ENCODE data around the gene SCAMP2. TPM values are rescaled to one million over a fixed set of nuclear protein-coding genes. Genes with fewer than 3 reads are reported as not detected.

The SCAMP2 gene
- total RNA-seq, 1 experiment from 2014 or later = 21.3 TPM

DNA sequence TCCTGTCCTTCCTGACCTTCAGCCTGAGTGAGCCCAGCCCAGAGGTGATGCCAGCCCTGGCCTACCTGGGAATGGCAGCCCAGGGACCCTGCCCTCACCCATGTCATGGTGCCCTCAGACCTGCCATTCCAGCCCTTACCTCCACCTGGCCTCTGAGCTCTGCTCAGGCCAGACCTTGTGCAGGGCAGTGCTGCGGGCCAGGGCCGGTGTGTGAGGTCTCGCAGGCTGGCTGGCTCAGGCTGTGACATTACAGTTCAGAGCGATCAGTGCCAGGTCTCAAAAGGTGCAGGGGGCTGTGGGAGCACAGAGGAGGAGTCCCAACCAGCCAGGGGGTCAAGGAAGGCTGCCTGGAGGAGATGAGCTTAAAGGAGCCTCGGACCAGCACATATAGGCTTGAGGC is 53.1 kb downstream of the SCAMP2 start:
- DNase-seq (ENCODE audit: low spot score) = no peak

DNA sequence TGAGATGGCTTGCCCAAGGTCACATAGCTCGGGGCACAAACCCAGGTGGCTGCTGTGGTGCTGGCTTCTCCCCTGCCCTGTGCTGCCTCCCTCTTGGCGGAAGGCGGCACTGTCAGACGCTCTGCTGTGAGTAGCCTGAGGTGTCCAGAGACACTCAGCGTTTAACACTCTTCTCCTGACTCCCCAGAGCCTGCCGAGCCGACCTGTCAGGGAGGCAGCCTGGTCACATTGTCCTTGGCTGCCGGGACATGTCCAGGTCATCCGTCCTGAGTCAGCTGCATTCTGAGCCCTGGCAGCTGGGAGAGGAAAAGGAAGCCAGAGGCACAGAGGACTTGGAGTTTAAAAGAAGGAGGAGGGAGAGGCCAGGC is 55.8 kb downstream of the SCAMP2 start:
- DNase-seq (ENCODE audit: low spot score) = no peak

DNA sequence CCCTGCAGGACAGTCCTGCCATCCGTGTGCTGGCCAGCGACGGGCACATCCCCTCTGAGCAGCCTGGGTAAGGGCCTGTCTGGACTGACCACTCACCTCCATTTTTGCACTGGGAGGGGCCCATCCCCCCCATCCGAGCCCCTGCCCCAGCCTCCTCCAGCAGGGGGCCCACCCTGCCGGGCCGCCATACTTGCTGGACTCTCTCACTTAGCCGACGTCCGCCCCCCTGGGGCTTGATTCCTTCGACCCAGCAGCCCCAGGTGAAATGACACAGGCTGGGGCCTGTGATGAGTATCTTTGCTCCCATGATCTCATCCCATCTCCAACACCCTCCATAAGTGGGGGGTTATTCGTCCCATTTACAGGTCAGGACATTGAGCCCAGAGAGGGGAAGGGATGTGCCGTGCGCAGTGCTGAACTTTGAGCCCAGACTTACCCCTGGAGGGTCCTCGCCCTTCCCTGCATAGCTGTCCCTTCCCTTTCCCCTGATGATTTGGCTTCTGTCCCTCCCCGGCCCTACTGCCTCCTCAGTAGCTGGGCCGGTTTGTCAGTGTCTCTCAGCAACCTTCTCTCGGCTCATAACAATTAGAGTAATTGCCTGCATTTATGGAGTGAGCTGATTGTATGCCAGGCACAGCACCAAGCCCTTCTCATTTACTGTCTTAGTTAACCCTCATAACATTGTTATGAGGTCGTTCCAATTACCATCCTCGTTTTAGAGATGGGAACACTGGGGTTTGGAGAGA is 56.4 kb downstream of the SCAMP2 start:
- DNase-seq (ENCODE audit: low spot score) = no peak

DNA sequence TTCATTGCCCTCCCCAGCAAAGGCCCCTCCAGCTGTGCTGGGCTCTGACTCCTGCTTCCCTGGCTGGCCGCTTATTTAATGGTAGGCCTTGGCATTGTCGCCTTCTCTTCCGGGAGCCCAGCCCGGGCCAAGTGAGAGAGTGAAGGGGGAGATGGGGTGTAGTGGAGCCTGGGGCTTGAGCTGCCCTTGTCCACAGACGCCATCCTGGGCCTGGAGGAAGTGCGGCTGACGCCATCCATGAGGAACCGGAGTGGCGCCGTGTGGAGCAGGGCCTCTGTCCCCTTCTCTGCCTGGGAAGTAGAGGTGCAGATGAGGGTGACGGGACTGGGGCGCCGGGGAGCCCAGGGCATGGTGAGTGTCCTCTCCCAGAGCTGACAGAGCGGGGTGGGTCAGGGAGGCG is 57.2 kb downstream of the SCAMP2 start:
- no peak for DNase-seq (ENCODE audit: low spot score)

DNA sequence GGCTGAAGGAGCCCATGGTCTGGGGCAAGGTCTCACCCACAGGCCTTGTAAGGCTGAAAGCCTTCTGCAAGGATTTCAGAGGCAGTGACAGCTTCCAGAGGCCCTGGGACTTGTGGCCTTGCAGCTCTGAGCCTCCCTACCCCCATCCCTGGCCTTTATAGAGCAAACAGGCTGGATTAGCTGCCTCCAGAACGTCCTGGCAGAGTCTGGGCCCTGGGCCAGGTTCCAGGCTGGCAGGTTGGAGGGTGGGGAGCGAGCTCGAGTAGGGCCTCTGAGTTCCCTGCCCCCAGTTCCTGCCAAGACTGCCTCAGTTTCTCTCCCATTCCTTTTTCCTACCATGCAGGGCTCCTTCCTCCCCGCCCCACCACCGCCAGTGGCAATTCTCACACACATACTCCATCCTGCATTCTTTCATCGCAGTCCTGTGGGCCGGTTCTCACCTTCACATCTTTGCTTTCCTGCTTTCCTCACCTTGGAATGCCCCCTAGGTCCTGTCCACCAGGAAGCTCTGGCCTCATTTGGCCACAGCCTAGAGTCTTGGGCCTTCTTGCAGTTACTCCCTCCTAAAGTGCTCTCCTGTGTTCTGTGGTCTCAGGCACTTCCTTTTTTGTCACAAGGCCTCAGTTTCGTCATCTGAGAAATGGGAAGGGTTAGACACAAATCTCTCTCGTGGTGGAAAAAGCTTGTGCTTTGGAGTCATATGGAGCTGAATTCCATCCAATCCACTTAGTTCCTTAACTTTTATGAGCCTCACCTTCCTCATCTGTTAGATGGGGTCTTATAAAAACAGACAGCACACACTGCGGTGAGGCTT is 57.8 kb downstream of the SCAMP2 start:
- no peak for DNase-seq (ENCODE audit: low spot score)

DNA sequence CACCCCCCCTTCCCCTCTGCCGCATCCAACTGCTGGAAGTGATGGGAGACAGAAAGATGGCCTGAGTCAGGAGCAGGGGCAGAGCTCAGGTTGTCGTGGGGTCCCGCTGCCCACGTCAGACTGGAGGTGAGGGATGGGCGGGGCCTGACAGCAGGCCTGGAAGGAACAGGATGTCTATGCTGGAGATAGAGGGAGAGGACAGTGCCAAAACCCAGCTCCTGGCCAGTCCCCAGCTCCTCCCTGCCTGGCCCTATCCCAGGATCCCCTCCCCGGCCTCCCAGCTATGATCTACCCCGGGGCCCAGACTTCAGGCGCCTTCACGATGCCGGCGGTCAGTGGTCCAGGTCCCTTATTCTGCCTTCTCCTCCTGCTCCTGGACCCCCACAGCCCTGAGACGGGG is 60.6 kb downstream of the SCAMP2 start, which contains the start of gene LMAN1L:
Gene LMAN1L, plus strand, starts transcription at position 303 of the 400 bp plus-strand sequence. Its CDS starts 20 bp downstream, at position 323.
- no peak for DNase-seq (ENCODE audit: low spot score)

DNA sequence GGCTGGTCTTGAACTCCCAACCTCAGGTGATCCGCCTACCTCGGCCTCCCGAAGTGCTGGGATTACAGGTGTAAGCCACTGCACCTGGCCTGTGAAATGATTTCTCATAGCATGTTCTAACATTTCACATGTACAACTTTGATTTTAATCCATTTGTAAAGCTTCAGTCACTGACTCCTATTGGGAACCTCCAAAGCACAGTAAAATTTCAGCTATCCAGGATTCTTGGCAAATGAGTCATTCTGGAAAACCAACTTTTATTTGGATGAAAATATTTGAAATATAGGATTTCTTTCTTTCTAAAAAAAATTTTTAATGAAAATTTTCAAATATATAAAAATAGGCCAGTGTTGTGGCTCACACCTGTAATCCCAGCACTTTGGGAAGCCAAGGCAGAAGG is 63.2 kb downstream of the SCAMP2 start:
- DNase-seq (ENCODE audit: low spot score) = no peak

DNA sequence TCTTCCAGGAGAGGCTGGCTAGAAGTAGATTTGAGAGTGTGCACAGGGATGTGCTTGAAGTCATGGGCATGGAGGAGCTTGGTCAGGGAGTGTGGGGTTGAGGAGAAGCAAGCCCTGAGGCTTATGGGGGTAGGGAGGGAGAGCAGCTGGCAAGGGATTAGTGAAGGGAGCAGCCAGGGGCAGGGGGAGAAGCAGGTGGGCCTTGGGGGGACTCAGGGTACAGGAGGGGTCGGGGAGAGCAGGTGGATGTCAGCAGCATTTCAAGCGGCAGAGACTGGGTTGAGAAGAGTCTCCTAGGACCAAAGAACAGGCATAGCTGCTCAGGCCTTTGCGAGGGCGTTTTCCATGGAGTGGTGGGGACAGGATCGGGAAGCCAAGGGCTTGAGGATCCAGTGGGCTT is 63.9 kb downstream of the SCAMP2 start:
- no peak for DNase-seq (ENCODE audit: low spot score)

DNA sequence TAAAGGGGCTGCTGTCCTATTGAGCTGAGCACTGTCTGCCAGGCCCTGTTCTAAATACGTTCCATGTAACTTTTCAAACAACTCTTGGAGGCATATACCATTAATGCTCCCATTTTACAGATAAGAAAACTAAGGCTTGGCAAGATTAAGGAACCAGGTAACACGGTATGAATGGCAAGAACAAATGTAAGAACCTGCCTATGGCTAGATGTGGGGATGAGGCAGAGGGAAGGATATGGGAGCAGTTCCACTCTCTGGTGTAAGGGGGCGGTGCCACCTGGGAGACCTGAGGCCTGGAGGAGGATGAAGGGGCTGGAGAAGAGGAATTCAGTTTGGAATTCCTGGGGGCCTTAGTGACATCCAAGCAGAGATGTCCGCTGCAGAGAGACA is 64.3 kb downstream of the SCAMP2 start:
- DNase-seq (ENCODE audit: low spot score) = no peak

DNA sequence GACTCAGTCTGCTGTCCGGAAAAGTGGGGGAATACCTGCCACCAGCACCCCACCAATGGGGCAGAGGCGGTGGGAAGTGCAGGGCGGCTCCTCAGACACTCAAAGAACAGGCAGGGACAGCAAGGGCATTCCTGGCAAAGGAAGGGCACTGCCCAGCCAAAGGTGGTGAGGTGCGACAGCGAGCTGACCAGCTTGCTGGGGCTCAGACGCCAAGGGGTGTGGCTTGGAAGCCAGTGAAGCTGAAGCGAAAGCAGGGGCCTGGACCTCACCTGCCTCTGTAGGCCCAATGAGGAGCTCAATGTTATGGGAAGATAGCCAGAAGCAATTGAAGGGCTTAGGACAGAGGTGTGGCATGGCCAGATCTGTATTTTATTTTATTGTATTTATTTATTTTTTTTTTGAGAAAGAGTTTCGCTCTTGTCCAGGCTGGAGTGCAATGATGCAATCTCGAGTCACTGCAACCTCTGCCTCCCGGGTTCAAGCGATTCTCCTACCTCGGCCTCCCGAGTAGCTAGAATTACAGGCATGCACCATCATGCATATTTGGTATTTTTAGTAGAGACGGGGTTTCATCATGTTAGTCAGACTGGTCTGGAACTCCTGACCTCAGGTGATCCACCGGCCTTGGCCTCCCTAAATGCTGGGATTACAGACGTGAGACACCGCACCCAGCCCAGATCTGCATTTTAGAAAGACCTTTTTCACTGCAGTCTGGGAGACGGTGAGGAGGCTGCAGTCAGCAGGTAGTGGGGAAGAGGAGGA is 64.9 kb downstream of the SCAMP2 start:
- DNase-seq (ENCODE audit: low spot score) = no peak

DNA sequence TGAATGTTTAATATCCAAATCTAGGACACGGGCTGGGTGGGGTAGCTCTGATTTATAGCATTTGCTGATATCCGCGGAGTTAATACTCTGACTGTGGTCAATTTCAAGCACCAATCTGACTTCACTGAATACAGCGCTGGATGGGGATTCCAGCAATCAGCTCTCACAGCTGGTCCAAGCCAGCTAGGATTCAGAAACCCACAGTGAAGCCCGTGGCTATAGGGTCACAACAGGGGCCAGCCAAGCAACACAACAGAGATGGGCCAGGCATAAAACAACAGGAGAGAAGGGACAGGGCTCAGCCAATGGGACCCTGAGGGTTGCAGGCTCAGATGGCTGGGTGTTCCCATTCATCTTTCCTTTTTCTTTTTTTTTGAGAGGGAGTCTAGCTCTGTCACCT is 65.9 kb downstream of the SCAMP2 start:
- DNase-seq (ENCODE audit: low spot score) = no peak

DNA sequence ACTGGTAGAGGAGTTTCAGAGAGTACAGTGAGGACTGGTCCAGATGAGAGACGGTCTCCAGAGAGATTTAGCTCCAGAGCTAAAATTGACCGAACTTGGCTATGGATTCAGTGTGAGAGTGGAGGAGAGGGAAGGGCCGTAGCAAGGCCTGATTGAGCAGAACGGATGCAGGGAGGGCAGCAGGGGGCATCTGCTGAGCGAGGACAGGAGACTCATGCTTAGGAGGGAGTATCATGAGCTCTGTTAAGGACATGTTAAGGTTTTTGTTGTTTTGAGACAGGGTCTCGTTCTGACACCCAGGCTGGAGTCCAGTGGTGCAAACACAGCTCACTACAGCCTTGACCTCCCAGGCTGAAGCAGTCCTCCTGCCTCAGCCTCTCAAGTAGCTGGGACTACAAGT is 68.2 kb downstream of the SCAMP2 start:
- no peak for DNase-seq (ENCODE audit: low spot score)

DNA sequence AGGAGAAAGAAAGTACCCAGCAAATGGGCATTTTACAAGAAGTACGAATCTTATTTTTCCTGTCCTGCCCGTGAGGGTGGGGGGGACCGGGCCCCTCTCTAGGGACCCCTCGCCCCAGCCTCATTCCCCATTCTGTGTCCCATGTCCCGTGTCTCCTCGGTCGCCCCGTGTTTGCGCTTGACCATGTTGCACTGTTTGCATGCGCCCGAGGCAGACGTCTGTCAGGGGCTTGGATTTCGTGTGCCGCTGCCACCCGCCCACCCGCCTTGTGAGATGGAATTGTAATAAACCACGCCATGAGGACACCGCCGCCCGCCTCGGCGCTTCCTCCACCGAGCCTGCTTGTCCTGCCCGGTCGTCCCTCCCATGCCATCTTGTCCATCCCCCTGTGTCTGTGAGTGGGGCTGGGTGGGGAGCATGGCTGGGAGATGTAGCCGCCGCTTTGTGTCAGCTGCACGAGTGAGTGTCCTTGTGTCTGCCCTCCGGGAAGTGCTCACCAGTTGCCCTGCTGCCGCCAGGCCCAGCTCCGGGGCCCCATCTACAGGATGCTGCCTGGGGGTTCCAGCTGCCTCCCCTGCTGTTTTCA is 70.2 kb downstream of the SCAMP2 start:
- no peak for DNase-seq (ENCODE audit: low spot score)

DNA sequence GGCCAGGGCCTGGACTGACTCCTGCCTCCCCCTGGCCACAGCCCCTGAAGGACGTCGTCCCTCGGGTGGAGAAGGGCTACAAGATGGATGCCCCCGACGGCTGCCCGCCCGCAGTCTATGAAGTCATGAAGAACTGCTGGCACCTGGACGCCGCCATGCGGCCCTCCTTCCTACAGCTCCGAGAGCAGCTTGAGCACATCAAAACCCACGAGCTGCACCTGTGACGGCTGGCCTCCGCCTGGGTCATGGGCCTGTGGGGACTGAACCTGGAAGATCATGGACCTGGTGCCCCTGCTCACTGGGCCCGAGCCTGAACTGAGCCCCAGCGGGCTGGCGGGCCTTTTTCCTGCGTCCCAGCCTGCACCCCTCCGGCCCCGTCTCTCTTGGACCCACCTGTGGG is 70.9 kb downstream of the SCAMP2 start:
- no peak for DNase-seq (ENCODE audit: low spot score)

DNA sequence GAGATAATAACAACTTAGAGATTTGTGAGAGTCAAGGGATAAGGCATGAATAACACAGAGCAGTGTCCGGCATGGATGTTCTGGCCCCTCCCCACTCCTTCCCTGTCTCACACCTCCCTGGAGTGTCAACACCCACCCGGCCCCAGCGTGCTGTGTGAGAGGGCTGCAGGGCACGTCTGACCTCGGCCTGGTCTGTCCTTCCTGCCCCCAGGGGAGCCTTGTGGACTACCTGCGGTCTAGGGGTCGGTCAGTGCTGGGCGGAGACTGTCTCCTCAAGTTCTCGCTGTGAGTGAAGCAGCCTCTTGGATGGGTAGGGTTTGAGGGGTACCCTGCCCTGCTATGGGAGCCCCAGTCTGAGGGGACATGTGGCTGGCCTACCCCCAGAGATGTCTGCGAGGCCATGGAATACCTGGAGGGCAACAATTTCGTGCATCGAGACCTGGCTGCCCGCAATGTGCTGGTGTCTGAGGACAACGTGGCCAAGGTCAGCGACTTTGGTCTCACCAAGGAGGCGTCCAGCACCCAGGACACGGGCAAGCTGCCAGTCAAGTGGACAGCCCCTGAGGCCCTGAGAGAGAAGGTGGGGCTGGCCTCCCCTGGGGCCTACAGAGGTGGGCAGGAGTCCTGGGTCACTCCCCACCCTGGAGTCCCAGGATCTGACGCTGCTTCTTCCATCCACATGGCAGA is 71.7 kb downstream of the SCAMP2 start:
- no peak for DNase-seq (ENCODE audit: low spot score)

DNA sequence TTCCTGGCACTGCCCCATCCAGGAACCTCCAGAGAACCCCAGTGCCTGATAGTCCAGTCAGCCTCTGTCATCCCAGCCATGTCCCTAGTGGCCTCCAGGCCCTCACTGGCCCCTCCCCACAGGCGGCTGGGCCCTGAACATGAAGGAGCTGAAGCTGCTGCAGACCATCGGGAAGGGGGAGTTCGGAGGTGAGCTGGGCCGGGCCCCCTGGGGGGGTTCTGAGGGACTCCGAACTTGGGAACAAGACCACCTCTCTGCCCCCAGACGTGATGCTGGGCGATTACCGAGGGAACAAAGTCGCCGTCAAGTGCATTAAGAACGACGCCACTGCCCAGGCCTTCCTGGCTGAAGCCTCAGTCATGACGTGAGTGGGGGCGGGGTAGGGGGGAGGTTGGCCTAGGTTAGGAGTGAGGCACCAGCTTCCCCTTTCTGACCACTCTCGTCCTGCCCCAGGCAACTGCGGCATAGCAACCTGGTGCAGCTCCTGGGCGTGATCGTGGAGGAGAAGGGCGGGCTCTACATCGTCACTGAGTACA is 72.5 kb downstream of the SCAMP2 start:
- DNase-seq (ENCODE audit: low spot score) = no peak

DNA sequence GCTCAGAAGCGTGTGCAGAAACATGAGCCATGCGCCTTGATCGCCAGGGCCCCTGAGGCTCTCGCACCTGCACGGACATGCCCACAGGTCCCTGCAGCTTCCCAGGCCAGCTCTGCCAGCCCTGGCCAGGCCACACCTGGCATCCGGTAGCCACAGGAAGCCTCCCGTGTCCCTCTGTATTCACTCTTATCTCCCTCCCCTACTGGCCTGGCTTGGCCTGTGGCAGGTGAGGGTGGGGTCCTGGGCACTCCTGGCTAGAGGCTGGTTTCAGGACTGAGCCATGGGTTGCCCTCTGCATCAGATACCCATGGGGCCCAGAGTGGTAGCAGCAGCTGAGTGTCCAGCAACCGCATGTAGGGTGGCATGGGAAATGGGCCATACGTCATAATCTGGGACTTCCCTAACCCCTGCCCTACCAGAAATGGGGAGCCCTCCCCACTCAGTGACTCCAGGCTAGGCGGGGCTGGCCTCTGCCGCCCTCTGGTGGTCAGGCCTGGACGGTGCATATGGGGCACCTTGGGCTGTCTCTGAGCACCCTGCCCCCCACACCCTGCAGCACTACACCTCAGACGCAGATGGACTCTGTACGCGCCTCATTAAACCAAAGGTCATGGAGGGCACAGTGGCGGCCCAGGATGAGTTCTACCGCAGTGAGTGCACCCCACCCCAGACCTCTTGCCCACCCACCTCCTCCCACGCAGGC is 73.2 kb downstream of the SCAMP2 start:
- peak; percentile 56 for DNase-seq (ENCODE audit: low spot score)

DNA sequence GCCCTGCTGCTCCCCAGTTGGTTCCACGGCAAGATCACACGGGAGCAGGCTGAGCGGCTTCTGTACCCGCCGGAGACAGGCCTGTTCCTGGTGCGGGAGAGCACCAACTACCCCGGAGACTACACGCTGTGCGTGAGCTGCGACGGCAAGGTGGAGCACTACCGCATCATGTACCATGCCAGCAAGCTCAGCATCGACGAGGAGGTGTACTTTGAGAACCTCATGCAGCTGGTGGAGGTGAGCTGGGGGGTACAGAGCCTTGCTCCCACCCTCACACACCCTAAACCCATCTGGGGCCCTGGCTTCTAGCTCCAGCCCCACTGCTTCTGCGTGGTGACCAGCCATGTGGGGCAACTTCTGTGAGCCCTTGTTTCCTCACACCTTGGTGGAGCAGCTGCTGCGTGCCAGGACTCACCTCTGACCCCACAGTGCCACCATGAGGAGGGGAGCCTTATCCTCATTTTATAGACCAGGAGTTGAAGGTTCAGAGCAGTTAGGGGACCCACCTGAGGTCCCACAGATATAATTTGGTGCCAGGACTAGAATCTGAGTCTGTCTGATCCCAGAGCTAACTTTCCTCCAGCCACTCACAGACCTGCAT is 73.8 kb downstream of the SCAMP2 start:
- no peak for DNase-seq (ENCODE audit: low spot score)

DNA sequence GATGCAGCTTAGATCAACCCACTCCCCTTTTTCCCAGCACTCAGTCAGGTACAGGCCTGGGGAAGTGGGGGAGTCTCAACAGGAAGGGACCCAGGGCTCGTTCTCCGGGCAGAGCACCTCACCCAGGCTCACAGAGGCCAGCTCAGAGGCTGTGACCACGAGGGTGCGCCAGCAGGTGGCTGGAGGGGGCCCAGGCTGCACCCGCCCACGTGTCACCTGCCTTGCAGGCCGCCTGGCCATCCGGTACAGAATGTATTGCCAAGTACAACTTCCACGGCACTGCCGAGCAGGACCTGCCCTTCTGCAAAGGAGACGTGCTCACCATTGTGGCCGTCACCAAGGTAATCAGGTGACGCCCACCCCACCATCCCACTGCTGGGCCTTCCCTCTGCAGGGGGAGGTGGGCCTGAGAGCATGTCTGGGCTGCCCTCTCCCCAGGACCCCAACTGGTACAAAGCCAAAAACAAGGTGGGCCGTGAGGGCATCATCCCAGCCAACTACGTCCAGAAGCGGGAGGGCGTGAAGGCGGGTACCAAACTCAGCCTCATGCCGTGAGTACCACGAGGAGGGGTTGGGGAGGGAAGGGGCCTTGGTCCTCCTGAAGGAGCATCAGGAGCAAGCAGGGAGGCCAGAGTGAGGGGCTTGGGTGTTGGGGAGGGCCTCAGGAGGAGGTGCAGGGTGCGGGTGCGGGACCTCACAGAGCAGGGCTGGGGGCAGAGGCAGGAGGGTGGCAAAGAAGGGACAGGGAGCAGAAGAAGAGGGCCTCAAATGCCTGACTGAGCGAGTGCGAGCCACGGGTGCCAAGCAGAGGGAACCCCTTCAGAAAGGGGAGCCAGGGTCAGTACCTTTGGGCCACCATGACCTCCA is 74.5 kb downstream of the SCAMP2 start:
- DNase-seq (ENCODE audit: low spot score) = no peak

All from H4 (cell line).